GM12878 (cell line): ENCODE data around the gene RDH5. TPM values are rescaled to one million over a fixed set of nuclear protein-coding genes. Genes with fewer than 3 reads are reported as not detected.
A peak's percentile ranks its signal among the peaks of the same experiment; 100 is the strongest.

Source experiments
- ATAC-seq: fragments of 200-7000 bp; cut with Tn5 transposase; 3 replicates; pipeline ENCODE4 v1.9.1; 2020; ENCODE audit warnings: mild to moderate bottlenecking, moderate library complexity
- BruUV-seq: library from RNA; stranded (reverse); fragments of 400-500 nt; replicated peaks from 2 replicates; lab custom pipeline; 2021; lab: Mats Ljungman, UMichigan
- CTCF ChIA-PET: fragments of 300-600 bp; sonication (Branson Sonifier 250); formaldehyde crosslinking; extraction: SDS; loops from one replicate; lab custom pipeline; 2021; ENCODE audit warnings: inconsistent platforms; lab: Yijun Ruan, JAX
- POLR2A ChIA-PET: fragments of 350-600 bp; formaldehyde crosslinking; extraction: SDS; loops from one replicate; lab custom pipeline; 2021; ENCODE audit warnings: inconsistent platforms; lab: Charles Lee
- RAD21 ChIA-PET: fragments of 300-600 bp; sonication (Branson Sonifier 250); formaldehyde crosslinking; loops from one replicate; lab custom pipeline; 2023; ENCODE audit warnings: antibody characterized with exemption; ENCODE audit not compliant: unreplicated experiment; lab: Charles Lee
- SMC1A ChIA-PET: fragments of 300-600 bp; sonication (Branson Sonifier 250); formaldehyde crosslinking; loops from one replicate; lab custom pipeline; 2023; ENCODE audit not compliant: unreplicated experiment, uncharacterized antibody; lab: Charles Lee
- DNase-seq: peaks from one replicate; pipeline ENCODE4 v3.0.0-alpha.2; 2011; ENCODE audit warnings: low read depth, low spot score
- FAIRE-seq: peaks from 3 replicates; lab custom pipeline; 2011; peaks lifted over from hg19 to GRCh38; lab: Jason Lieb, UNC
- H2AFZ ChIP-seq: 2 replicates; pipeline ENCODE4 v1.6.0; 2011; ENCODE audit warnings: low read depth, low read length, control low read depth; ENCODE audit not compliant: control insufficient read depth
- H3K27ac ChIP-seq: 2 replicates; pipeline ENCODE4 v1.5.1; 2011; ENCODE audit warnings: control low read depth; ENCODE audit not compliant: control insufficient read depth, insufficient read depth
- H3K27me3 ChIP-seq, 2 experiments: replicated peaks in 1 of 2; 2 replicates each; pipeline versions ENCODE4 v1.6.0 to v1.6.1; 2011; ENCODE audit warnings: low read length in 1 of 2; ENCODE audit not compliant: control insufficient read depth in 2 of 2, insufficient read depth in 2 of 2
- H3K36me3 ChIP-seq, 2 experiments: 2 replicates each; pipeline ENCODE4 v1.5.1; 2011; ENCODE audit warnings: low read length in 1 of 2; ENCODE audit not compliant: control insufficient read depth in 2 of 2, insufficient read depth in 2 of 2
- H3K4me1 ChIP-seq: 2 replicates; pipeline ENCODE4 v1.6.1; 2011; ENCODE audit warnings: mild to moderate bottlenecking, low read length, moderate library complexity, mixed read lengths; ENCODE audit not compliant: control insufficient read depth, insufficient read depth
- H3K4me2 ChIP-seq: 2 replicates; pipeline ENCODE4 v1.6.0; 2011; ENCODE audit warnings: control low read depth; ENCODE audit not compliant: control insufficient read depth, insufficient read depth
- H3K4me3 ChIP-seq: fragments of 200-600 bp; sonication (generic); 2 replicates; pipeline ENCODE4 v1.5.1; 2016
- H3K79me2 ChIP-seq: 2 replicates; pipeline ENCODE4 v1.6.0; 2011; ENCODE audit warnings: low read length; ENCODE audit not compliant: control insufficient read depth, insufficient read depth
- H3K9ac ChIP-seq: 2 replicates; pipeline ENCODE4 v1.8.0; 2011; ENCODE audit warnings: low read length, control low read depth, mixed read lengths; ENCODE audit not compliant: control insufficient read depth, insufficient read depth
- H3K9me3 ChIP-seq: replicated peaks from 3 replicates; pipeline ENCODE4 v1.5.1; 2011; ENCODE audit warnings: mild to moderate bottlenecking, low read length; ENCODE audit not compliant: control insufficient read depth, insufficient read depth
- H4K20me1 ChIP-seq: 2 replicates; pipeline ENCODE4 v1.6.0; 2011; ENCODE audit not compliant: control insufficient read depth, insufficient read depth
- FOXK2 ChIP-seq: fragments of 450-650 bp; IDR thresholded peaks from 2 replicates; pipeline ENCODE4 v1.6.1; 2017; ENCODE audit warnings: mild to moderate bottlenecking, moderate library complexity
- GABPA ChIP-seq: IDR thresholded peaks from 2 replicates; pipeline ENCODE4 v1.6.1; 2014; ENCODE audit warnings: antibody characterized with exemption, low read depth, mild to moderate bottlenecking, inconsistent platforms
- HDAC6 ChIP-seq: fragments of 200-600 bp; sonication (generic); IDR thresholded peaks from one replicate; pipeline ENCODE4 v1.8.0; 2017; ENCODE audit warnings: antibody characterized with exemption; ENCODE audit not compliant: unreplicated experiment
- IKZF2 ChIP-seq, 2 experiments: fragments of 450-650 bp; IDR thresholded peaks; 2 replicates each; pipeline ENCODE4 v1.6.1; 2017; ENCODE audit warnings: mild to moderate bottlenecking in 2 of 2, moderate library complexity in 2 of 2
- MEF2A ChIP-seq: IDR thresholded peaks from 2 replicates; pipeline ENCODE4 v1.6.1; 2011; ENCODE audit warnings: low read depth, mild to moderate bottlenecking, low read length, moderate library complexity; ENCODE audit not compliant: insufficient read depth
- PAX8 ChIP-seq: fragments of 450-650 bp; IDR thresholded peaks from 2 replicates; pipeline ENCODE4 v1.6.1; 2017; ENCODE audit warnings: mild to moderate bottlenecking, moderate library complexity
- POU2F2 ChIP-seq: IDR thresholded peaks from 3 replicates; pipeline ENCODE4 v1.6.1; 2011; ENCODE audit warnings: low read depth, mild to moderate bottlenecking, low read length, borderline replicate concordance
- SP1 ChIP-seq: IDR thresholded peaks from one replicate; pipeline ENCODE4 v1.6.1; 2011; ENCODE audit warnings: low read depth, low read length
- STAT3 ChIP-seq: IDR thresholded peaks from 2 replicates; pipeline ENCODE4 v1.6.1; 2011; ENCODE audit warnings: low read depth, low read length, improper control_type of control experiment
- TAF1 ChIP-seq: IDR thresholded peaks from 2 replicates; pipeline ENCODE4 v1.6.1; 2011; ENCODE audit warnings: mild to moderate bottlenecking, low read depth, low read length, borderline replicate concordance
- YY1 ChIP-seq: IDR thresholded peaks from 2 replicates; pipeline ENCODE4 v1.6.1; 2011; ENCODE audit warnings: low read depth, mild to moderate bottlenecking, low read length
- WGBS: methylation state at CpG from one replicate; pipeline ENCODE4 v1.1.6; 2016; ENCODE audit warnings: low lambda C conversion rate; ENCODE audit not compliant: insufficient replicate concordance, insufficient coverage; ENCODE audit errors: missing lambda C conversion rate; 5-methylcytosine and 5-hydroxymethylcytosine counted together
- in situ Hi-C: fragments of 300-500 bp; cut with MboI; formaldehyde crosslinking; loops from 9 replicates; pipeline ENCODE4 v1.14.3; 2018; ENCODE audit warnings: mixed read lengths
- intact Hi-C: fragments of 100-400 bp; cut with micrococcal nuclease; formaldehyde crosslinking; loops from one replicate; pipeline ENCODE4 v1.14.2; 2022; ENCODE audit not compliant: unreplicated experiment
- polyA plus RNA-seq, 11 experiments: library from polyadenylated mRNA; depleted of rRNA in 4 of 11; unstranded in 6 of 11; stranded (reverse) in 5 of 11; fragments of >200 nt; fragmentation: Nextera tagmentation in 4 of 11; fragmentation: Illumina TruSeq in 1 of 11; extraction: Ambion mirVana in 4 of 11; extraction: Trizol in 1 of 11; gene quantifications; 1 replicate in 1 of 11; 2 replicates in 10 of 11; pipeline versions ENCODE4 v1.2.1 to v1.2.3, GENCODE V29; 2011 to 2016; ENCODE audit warnings: inconsistent platforms in 2 of 11, missing spikeins in 2 of 11, low read depth in 1 of 11
- total RNA-seq, 4 experiments: library from RNA; depleted of rRNA in 3 of 4; stranded (reverse); fragments of >200 nt in 3 of 4; fragmentation: Illumina TruSeq in 1 of 4; extraction: Trizol in 1 of 4; gene quantifications; 2 replicates each; pipeline versions ENCODE4 v1.2.1 to v1.2.3, GENCODE V29; 2013 to 2021
- TF ChIP-seq, protein P1 (sequence below): fragments of 450-650 bp; IDR thresholded peaks from 2 replicates; pipeline ENCODE4 v1.6.1; 2017; ENCODE audit warnings: low read depth, mild to moderate bottlenecking, moderate library complexity
- TF ChIP-seq, protein P2 (sequence below), 3 experiments: IDR thresholded peaks in 2 of 3; conservative IDR thresholded peaks in 1 of 3; 2 replicates each; pipeline ENCODE4 v1.5.1; 2011; ENCODE audit warnings: low read depth in 3 of 3, low read length in 3 of 3, mild to moderate bottlenecking in 3 of 3, control low read depth in 2 of 3, moderate library complexity in 2 of 3, inconsistent platforms in 1 of 3, mixed read lengths in 1 of 3; ENCODE audit not compliant: control insufficient read depth in 2 of 3, insufficient read depth in 1 of 3; ENCODE audit errors: extremely low read depth in 1 of 3

Gene RDH5
- total and polyA plus RNA-seq, 10 of the 15 experiments (the other 5 are each of a cell fraction or from before 2014, with no cell fraction given): 2.6 to 11.6 (median 7.3) TPM

- Histone ChIP-seq H3K9me3 (no peaks in the 10 kb centered on the region), H3K79me2 (peaks cover 13% of the 10 kb centered on the region), H2AFZ (peak overlapping the region; percentile 87), H3K36me3 (peaks cover 0 to 2% of the 10 kb centered on the region in 2 experiments; a peak in 1 of 4 replicates), H3K4me3 (peak overlapping the region; percentile 81), H3K27me3 (no peaks in the 10 kb centered on the region), H3K27ac (peak overlapping the region; percentile 95), H3K9ac (peak overlapping the region; percentile 92), H3K4me2 (peak overlapping the region; percentile 100), H4K20me1 (no peaks in the 10 kb centered on the region), H3K4me1 (peaks cover 20% of the 10 kb centered on the region)
- ChIA-PET POLR2A (interaction anchor here (1.1 to 3.5 kb wide), 7 partner anchors 12 to 113 kb away, joined by 3 to 39 read pairs (median 4); partner anchors contain the start of genes CD63, DNAJC14 and GDF11), SMC1A (interaction anchor here (0.9 to 4.0 kb wide), 9 partner anchors 9 to 217 kb away, joined by 3 to 29 read pairs (median 6); partner anchors contain the start of genes CD63, ORMDL2 and SARNP), RAD21 (interaction anchor here (0.7 to 11.0 kb wide), 7 partner anchors 8 to 356 kb away, joined by 3 to 113 read pairs (median 5); partner anchors contain the start of genes CD63 and RAB5B), CTCF (interaction anchor here (0.9 to 11.4 kb wide), 11 partner anchors 8 to 388 kb away, joined by 3 to 205 read pairs (median 9); partner anchors contain the start of genes CD63, PA2G4 and PYM1)
- 0 out of 2 replicates have a peak, but pooled peaks have one; percentile 8 for TF ChIP-seq FOXK2
- no peak for TF ChIP-seq GABPA
- TF ChIP-seq YY1: peak; percentile 48; the same call in 1 of the 2 replicates
- TF ChIP-seq PAX8: no peak
- no peak for TF ChIP-seq MEF2A
- TF ChIP-seq, protein P1, sequence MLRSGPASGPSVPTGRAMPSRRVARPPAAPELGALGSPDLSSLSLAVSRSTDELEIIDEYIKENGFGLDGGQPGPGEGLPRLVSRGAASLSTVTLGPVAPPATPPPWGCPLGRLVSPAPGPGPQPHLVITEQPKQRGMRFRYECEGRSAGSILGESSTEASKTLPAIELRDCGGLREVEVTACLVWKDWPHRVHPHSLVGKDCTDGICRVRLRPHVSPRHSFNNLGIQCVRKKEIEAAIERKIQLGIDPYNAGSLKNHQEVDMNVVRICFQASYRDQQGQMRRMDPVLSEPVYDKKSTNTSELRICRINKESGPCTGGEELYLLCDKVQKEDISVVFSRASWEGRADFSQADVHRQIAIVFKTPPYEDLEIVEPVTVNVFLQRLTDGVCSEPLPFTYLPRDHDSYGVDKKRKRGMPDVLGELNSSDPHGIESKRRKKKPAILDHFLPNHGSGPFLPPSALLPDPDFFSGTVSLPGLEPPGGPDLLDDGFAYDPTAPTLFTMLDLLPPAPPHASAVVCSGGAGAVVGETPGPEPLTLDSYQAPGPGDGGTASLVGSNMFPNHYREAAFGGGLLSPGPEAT: no peak
- TF ChIP-seq POU2F2: 0 out of 3 replicates have a peak, but pooled peaks have one; percentile 16
- no peak for TF ChIP-seq SP1
- TF ChIP-seq, protein P2, sequence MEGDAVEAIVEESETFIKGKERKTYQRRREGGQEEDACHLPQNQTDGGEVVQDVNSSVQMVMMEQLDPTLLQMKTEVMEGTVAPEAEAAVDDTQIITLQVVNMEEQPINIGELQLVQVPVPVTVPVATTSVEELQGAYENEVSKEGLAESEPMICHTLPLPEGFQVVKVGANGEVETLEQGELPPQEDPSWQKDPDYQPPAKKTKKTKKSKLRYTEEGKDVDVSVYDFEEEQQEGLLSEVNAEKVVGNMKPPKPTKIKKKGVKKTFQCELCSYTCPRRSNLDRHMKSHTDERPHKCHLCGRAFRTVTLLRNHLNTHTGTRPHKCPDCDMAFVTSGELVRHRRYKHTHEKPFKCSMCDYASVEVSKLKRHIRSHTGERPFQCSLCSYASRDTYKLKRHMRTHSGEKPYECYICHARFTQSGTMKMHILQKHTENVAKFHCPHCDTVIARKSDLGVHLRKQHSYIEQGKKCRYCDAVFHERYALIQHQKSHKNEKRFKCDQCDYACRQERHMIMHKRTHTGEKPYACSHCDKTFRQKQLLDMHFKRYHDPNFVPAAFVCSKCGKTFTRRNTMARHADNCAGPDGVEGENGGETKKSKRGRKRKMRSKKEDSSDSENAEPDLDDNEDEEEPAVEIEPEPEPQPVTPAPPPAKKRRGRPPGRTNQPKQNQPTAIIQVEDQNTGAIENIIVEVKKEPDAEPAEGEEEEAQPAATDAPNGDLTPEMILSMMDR (IDR thresholded peaks at IDR 0.05 in 2 of 3, conservative IDR thresholded peaks at IDR 0.05 in 1 of 3; ENCODE audit: control insufficient read depth in 2 of 3, extremely low read depth in 1 of 3, insufficient read depth in 1 of 3, low read depth in 3 of 3, low read length in 3 of 3): no peak
- no peak for TF ChIP-seq STAT3
- peak; percentile 4; the same call in 1 of the 2 replicates for TF ChIP-seq TAF1
- TF ChIP-seq HDAC6: no peak
- 0 out of 4 replicates have a peak, but pooled peaks of 1 of the 2 experiments have one; percentile 1 for TF ChIP-seq IKZF2 (IDR thresholded peaks at IDR 0.05)
- no peak for FAIRE-seq
- ATAC-seq: no peak; the same call in 2 of the 3 replicates
- WGBS: 1% methylated on average over 13 of the region's 13 CpGs
- in situ Hi-C loops (no loop called here), intact Hi-C loops (loop anchor here (2.0 kb wide), 1 partner anchor 20 kb away; no protein-coding TSS in a partner anchor)
- BruUV-seq: TSS peak; percentile 64
- DNase-seq: no peak
Measured at GRCh38 chr12:55716582-55716957, 3.6 kb upstream of the RDH5 start.
